Vagina (tissue), 2 donors: ENCODE data around the gene BLTP3A. TPM values are rescaled to one million over a fixed set of nuclear protein-coding genes. Genes with fewer than 3 reads are reported as not detected.
A peak's percentile ranks its signal among the peaks of the same experiment; 100 is the strongest.
"Not testable (repeated sequence)": the region's sequence is repeated elsewhere in the genome, so short reads cannot be mapped to it uniquely, and the experiment has no call there.

Source experiments
- DNase-seq, 2 donors: peaks; one replicate each; pipeline ENCODE4 v3.0.0-alpha.2; 2017; ENCODE audit errors: extremely low spot score in 2 of 2
- H3K27ac ChIP-seq: fragments of 200-600 bp; sonication (generic); one replicate; pipeline ENCODE4 v1.5.1; 2019
- H3K27me3 ChIP-seq: fragments of 200-600 bp; sonication (generic); one replicate; pipeline ENCODE4 v1.5.1; 2019
- H3K36me3 ChIP-seq, 2 donors: fragments of 200-600 bp; sonication (generic); one replicate each; pipeline ENCODE4 v1.5.1; 2017 to 2019
- H3K4me1 ChIP-seq: fragments of 200-600 bp; sonication (generic); one replicate; pipeline ENCODE4 v1.5.1; 2019
- H3K4me3 ChIP-seq, 2 donors: fragments of 200-600 bp; sonication (generic); 1 replicate in 1 of 2; 2 replicates in 1 of 2; pipeline ENCODE4 v1.5.1; 2016 to 2019
- H3K9me3 ChIP-seq: fragments of 200-600 bp; sonication (generic); one replicate; pipeline ENCODE4 v1.5.1; 2019
- CTCF ChIP-seq, 3 experiments: fragments of 450-650 bp in 2 of 3; fragments of 200-600 bp in 1 of 3; sonication (generic) in 1 of 3; IDR thresholded peaks; one replicate each; pipeline ENCODE4 v1.5.1; 2017 to 2019; ENCODE audit warnings: antibody characterized with exemption in 3 of 3, mild to moderate bottlenecking in 2 of 3, moderate library complexity in 2 of 3
- POLR2A ChIP-seq, 2 donors: fragments of 450-650 bp; IDR thresholded peaks; one replicate each; pipeline ENCODE4 v1.6.1; 2017; ENCODE audit warnings: antibody characterized with exemption in 2 of 2, mild to moderate bottlenecking in 2 of 2, moderate library complexity in 2 of 2
- POLR2AphosphoS5 ChIP-seq, 2 donors: sonication (generic); formaldehyde crosslinking; IDR thresholded peaks; one replicate each; pipeline ENCODE4 v1.9.0; 2017; ENCODE audit warnings: antibody characterized with exemption in 2 of 2, mild to moderate bottlenecking in 2 of 2, low read depth in 1 of 2; ENCODE audit not compliant: insufficient read depth in 1 of 2
- intact Hi-C: fragments of 100-400 bp; cut with DNase I; formaldehyde crosslinking; loops from one replicate; pipeline ENCODE4 v1.15.1; 2023
- total RNA-seq: library from RNA; depleted of rRNA; stranded (reverse); fragments of >200 nt; gene quantifications from one replicate; pipeline ENCODE4 v1.2.3, GENCODE V29; 2016

Gene BLTP3A
- total RNA-seq, 1 donor from 2014 or later, result 10.1 TPM

GRCh38 chr6:34774967-34775366 is 16.9 kb upstream of the BLTP3A start:
- Histone ChIP-seq H3K27ac (no peak overlapping the region), H3K9me3 (no peaks in the 10 kb centered on the region), H3K36me3 (peaks cover 0 to 50% of the 10 kb centered on the region in 2 donors), H3K27me3 (no peaks in the 10 kb centered on the region), H3K4me1 (no peaks in the 10 kb centered on the region), H3K4me3 (no peak overlapping the region)
- DNase-seq, result no peak
- intact Hi-C loops, result no loop called here
- no peak for TF ChIP-seq POLR2AphosphoS5 (IDR thresholded peaks at IDR 0.05; ENCODE audit: insufficient read depth in 1 of 2, low read depth in 1 of 2)
- no peak for TF ChIP-seq CTCF (IDR thresholded peaks at IDR 0.05)
- TF ChIP-seq POLR2A (IDR thresholded peaks at IDR 0.05), result no peak

GRCh38 chr6:34785375-34785774 is 6.5 kb upstream of the BLTP3A start:
- H3K27me3 ChIP-seq, H3K9me3 ChIP-seq, H3K27ac ChIP-seq, H3K4me1 ChIP-seq, intact Hi-C loops, H3K4me3 ChIP-seq, DNase-seq, H3K36me3 ChIP-seq: not testable (repeated sequence)

GRCh38 chr6:34787152-34787551 is 4.7 kb upstream of the BLTP3A start:
- H3K4me1 ChIP-seq, H3K36me3 ChIP-seq, H3K4me3 ChIP-seq, H3K9me3 ChIP-seq, H3K27me3 ChIP-seq, DNase-seq, H3K27ac ChIP-seq, intact Hi-C loops: not testable (repeated sequence)

- H3K27me3 ChIP-seq, result no peaks in the 10 kb centered on the region
- H3K36me3 ChIP-seq, result no peaks in the 10 kb centered on the region
- H3K4me1 ChIP-seq, result peaks cover 1% of the 10 kb centered on the region
- H3K9me3 ChIP-seq, result no peaks in the 10 kb centered on the region
- TF ChIP-seq POLR2AphosphoS5 (IDR thresholded peaks at IDR 0.05; ENCODE audit: insufficient read depth in 1 of 2, low read depth in 1 of 2) (no peak), POLR2A (IDR thresholded peaks at IDR 0.05) (no peak), CTCF (IDR thresholded peaks at IDR 0.05) (no peak)
- intact Hi-C loops, result no loop called here
- DNase-seq, result no peak
- H3K4me3 ChIP-seq, result no peak overlapping the region
- H3K27ac ChIP-seq, result no peak overlapping the region
These were observed 3.8 kb upstream of the BLTP3A start for GRCh38 chr6:34788111-34788510.

- peak in 1 of 2 donors; percentile 89 for DNase-seq
- TF ChIP-seq POLR2A (IDR thresholded peaks at IDR 0.05) (no peak), CTCF (IDR thresholded peaks at IDR 0.05) (no peak), POLR2AphosphoS5 (IDR thresholded peaks at IDR 0.05; ENCODE audit: insufficient read depth in 1 of 2, low read depth in 1 of 2) (no peak)
- H3K27ac ChIP-seq, result peak overlapping the region; percentile 87
- intact Hi-C loops, result no loop called here
- H3K36me3 ChIP-seq, result no peaks in the 10 kb centered on the region
- peaks cover 6% of the 10 kb centered on the region for H3K4me1 ChIP-seq
- H3K27me3 ChIP-seq, result no peaks in the 10 kb centered on the region
- H3K4me3 ChIP-seq, result peak overlapping the region; percentile 73 to 81
- no peaks in the 10 kb centered on the region for H3K9me3 ChIP-seq
These were observed 651 bp upstream of the BLTP3A start for GRCh38 chr6:34791164-34791700.

GRCh38 chr6:34792605-34793500 is 970 bp downstream of the BLTP3A start:
- no peaks in the 10 kb centered on the region for H3K27me3 ChIP-seq
- peaks cover 6% of the 10 kb centered on the region for H3K4me1 ChIP-seq
- DNase-seq, result no peak
- TF ChIP-seq POLR2AphosphoS5 (IDR thresholded peaks at IDR 0.05; ENCODE audit: insufficient read depth in 1 of 2, low read depth in 1 of 2) (peak in 1 of 2 donors; percentile 42), CTCF (IDR thresholded peaks at IDR 0.05) (no peak), POLR2A (IDR thresholded peaks at IDR 0.05) (peak in 1 of 2 donors; percentile 2)
- no peaks in the 10 kb centered on the region for H3K36me3 ChIP-seq
- no peaks in the 10 kb centered on the region for H3K9me3 ChIP-seq
- peak overlapping the region; percentile 87 for H3K27ac ChIP-seq
- intact Hi-C loops, result no loop called here
- H3K4me3 ChIP-seq, result peak overlapping the region; percentile 73 to 81
